HepG2 (cell line): ENCODE measurements around the gene MBD3L3. TPM values are rescaled to one million over a fixed set of nuclear protein-coding genes. Genes with fewer than 3 reads are reported as not detected.

Experiments
- ATAC-seq: fragments of 200-7000 bp; cut with Tn5 transposase; 3 replicates; pipeline ENCODE4 v1.9.1; 2020; ENCODE audit warnings: mild to moderate bottlenecking, moderate library complexity
- BruUV-seq: library from RNA; stranded (reverse); fragments of 400-500 nt; replicated peaks from 2 replicates; lab custom pipeline; 2021; lab: Mats Ljungman, UMichigan
- CTCF ChIA-PET: fragments of 300-600 bp; formaldehyde crosslinking; extraction: SDS; loops from one replicate; lab custom pipeline; 2021; ENCODE audit warnings: low total read pairs, inconsistent platforms, low intra/inter-chr PET ratio; lab: Yijun Ruan, JAX
- POLR2A ChIA-PET: fragments of 350-600 bp; sonication (Branson Sonifier 250); formaldehyde crosslinking; loops from one replicate; lab custom pipeline; 2020; ENCODE audit warnings: antibody characterized with exemption, inconsistent platforms; lab: Yijun Ruan, JAX
- DNase-seq: peaks from one replicate; pipeline ENCODE4 v3.0.0-alpha.2; 2015; ENCODE audit warnings: low spot score
- FAIRE-seq: peaks from 3 replicates; lab custom pipeline; 2011; peaks lifted over from hg19 to GRCh38; lab: Jason Lieb, UNC
- H2AFZ ChIP-seq: one replicate; pipeline ENCODE4 v1.6.1; 2011; ENCODE audit warnings: low read length, inconsistent platforms
- H3K27ac ChIP-seq: fragments of 300-600 bp; 3 replicates; pipeline ENCODE4 v1.8.0; 2011; ENCODE audit warnings: mixed run types, mild to moderate bottlenecking, mixed read lengths, low read length, inconsistent platforms; ENCODE audit not compliant: insufficient read depth; ENCODE audit errors: extremely low read length
- H3K27me3 ChIP-seq, 2 experiments: fragments of 200-600 bp in 1 of 2; 2 replicates in 1 of 2; 3 replicates in 1 of 2; pipeline versions ENCODE4 v1.6.0 to v1.8.0; 2011; ENCODE audit warnings: low read length in 2 of 2, mild to moderate bottlenecking in 2 of 2, moderate library complexity in 2 of 2, inconsistent platforms in 1 of 2; ENCODE audit not compliant: insufficient read depth in 2 of 2, control insufficient read depth in 1 of 2
- H3K36me3 ChIP-seq, 2 experiments: fragments of 200-600 bp in 1 of 2; replicated peaks in 1 of 2; 2 replicates in 1 of 2; 3 replicates in 1 of 2; pipeline versions ENCODE4 v1.5.1 to v1.8.0; 2011; ENCODE audit warnings: low read length in 2 of 2, inconsistent platforms in 1 of 2; ENCODE audit not compliant: insufficient read depth in 2 of 2, control insufficient read depth in 1 of 2
- H3K4me1 ChIP-seq: 2 replicates; pipeline ENCODE4 v1.5.1; 2012; ENCODE audit warnings: low read length, inconsistent platforms; ENCODE audit not compliant: insufficient read depth
- H3K4me2 ChIP-seq: 2 replicates; pipeline ENCODE4 v1.6.0; 2011; ENCODE audit warnings: low read depth, low read length, inconsistent platforms
- H3K4me3 ChIP-seq, 3 experiments: fragments of 200-600 bp in 1 of 3; sonication (generic), shearing (Covaris generic) in 1 of 3; replicated peaks in 1 of 3; 2 replicates each; pipeline ENCODE4 v1.5.1; 2011 to 2016; ENCODE audit warnings: low read length in 3 of 3, inconsistent platforms in 2 of 3, low read depth in 2 of 3, mild to moderate bottlenecking in 2 of 3, control low read depth in 1 of 3, mixed read lengths in 1 of 3; ENCODE audit not compliant: insufficient read depth in 1 of 3
- H3K79me2 ChIP-seq: one replicate; pipeline ENCODE4 v1.6.1; 2011; ENCODE audit warnings: low read length, inconsistent platforms; ENCODE audit not compliant: insufficient read depth
- H3K9ac ChIP-seq: 2 replicates; pipeline ENCODE4 v1.6.0; 2011; ENCODE audit warnings: mild to moderate bottlenecking, low read depth, low read length, inconsistent platforms; ENCODE audit not compliant: insufficient read depth
- H3K9me3 ChIP-seq: 2 replicates; pipeline ENCODE4 v1.5.1; 2012; ENCODE audit warnings: mild to moderate bottlenecking, low read length
- H4K20me1 ChIP-seq: 2 replicates; pipeline ENCODE4 v1.6.0; 2011; ENCODE audit warnings: inconsistent platforms, mild to moderate bottlenecking, low read length, moderate library complexity; ENCODE audit not compliant: insufficient read depth
- AKNA ChIP-seq: sonication (generic); formaldehyde crosslinking; IDR thresholded peaks from 2 replicates; pipeline ENCODE4 v1.4.0; 2020; ENCODE audit warnings: missing genetic modification reagents, borderline replicate concordance
- ARNTL ChIP-seq: sonication (generic); formaldehyde crosslinking; IDR thresholded peaks from 2 replicates; pipeline ENCODE4 v1.4.0; 2020; ENCODE audit warnings: mild to moderate bottlenecking, missing genetic modification reagents
- ETV6 ChIP-seq: sonication (generic); formaldehyde crosslinking; conservative IDR thresholded peaks from 2 replicates; pipeline ENCODE4 v1.4.0; 2020; ENCODE audit warnings: missing genetic modification reagents
- MXI1 ChIP-seq: IDR thresholded peaks from 3 replicates; pipeline ENCODE4 v1.6.1; 2012; ENCODE audit warnings: low read depth, low read length, inconsistent platforms, borderline replicate concordance
- NFYC ChIP-seq: IDR thresholded peaks from 2 replicates; pipeline ENCODE4 v1.6.1; 2016; ENCODE audit warnings: missing genetic modification reagents, missing compliant biosample characterization
- PPARG ChIP-seq: conservative IDR thresholded peaks from 2 replicates; pipeline ENCODE4 v1.6.1; 2016; ENCODE audit warnings: missing biosample characterization, missing genetic modification reagents
- TRIM22 ChIP-seq: fragments of 450-650 bp; IDR thresholded peaks from 2 replicates; pipeline ENCODE4 v1.6.1; 2017
- USF2 ChIP-seq, 2 experiments: sonication (generic) in 1 of 2; formaldehyde crosslinking in 1 of 2; IDR thresholded peaks; 2 replicates each; pipeline versions ENCODE4 v1.5.1 to v1.6.1; 2011 to 2020; ENCODE audit warnings: borderline replicate concordance in 1 of 2, low read depth in 1 of 2, low read length in 1 of 2, mild to moderate bottlenecking in 1 of 2, missing genetic modification reagents in 1 of 2, moderate library complexity in 1 of 2
- XBP1 ChIP-seq: sonication (generic); formaldehyde crosslinking; IDR thresholded peaks from 2 replicates; pipeline ENCODE4 v1.5.0; 2020; ENCODE audit warnings: missing genetic modification reagents
- ZNF33A ChIP-seq: sonication (generic); formaldehyde crosslinking; IDR thresholded peaks from 2 replicates; pipeline ENCODE4 v1.5.1; 2020; ENCODE audit warnings: missing genetic modification reagents, mild to moderate bottlenecking, moderate library complexity, borderline replicate concordance
- WGBS: methylation state at CpG from one replicate; pipeline ENCODE4 v1.1.6; 2017; ENCODE audit warnings: low lambda C conversion rate; 5-methylcytosine and 5-hydroxymethylcytosine counted together
- in situ Hi-C: cut with HindIII; loops from 2 replicates; pipeline ENCODE4 v1.10.0; 2017; ENCODE audit warnings: low pct_unique_long_range_greater_than_20kb; ENCODE audit not compliant: extremely low pct_ligation_motif_present
- intact Hi-C: fragments of 100-400 bp; cut with micrococcal nuclease; formaldehyde crosslinking; loops from one replicate; pipeline ENCODE4 v1.10.0; 2022; ENCODE audit not compliant: unreplicated experiment
- polyA plus RNA-seq, 8 experiments: library from polyadenylated mRNA; depleted of rRNA in 3 of 8; stranded (reverse) in 7 of 8; unstranded in 1 of 8; fragments of >200 nt; fragmentation: Illumina TruSeq in 4 of 8; extraction: Trizol in 4 of 8; gene quantifications; 2 replicates each; pipeline versions ENCODE4 v1.2.1 to v1.2.3, GENCODE V29; 2011 to 2016; ENCODE audit warnings: low read depth in 4 of 8, missing spikeins in 1 of 8, mixed read lengths in 1 of 8; ENCODE audit not compliant: insufficient read depth in 1 of 8
- total RNA-seq, 5 experiments: library from RNA; depleted of rRNA; stranded (reverse); fragments of >200 nt; fragmentation: Illumina TruSeq; extraction: Trizol; gene quantifications; 2 replicates each; pipeline ENCODE4 v1.2.3, GENCODE V29; 2016; ENCODE audit warnings: low read depth in 1 of 5

MBD3L3 gene
- total and polyA plus RNA-seq, 2 of the 13 experiments (the other 11 are each of a cell fraction or from before 2014, with no cell fraction given): not detected

GRCh38 chr19:7010722-7011593, 47.5 kb downstream of the MBD3L3 start:
- no peak overlapping the region for H3K27ac ChIP-seq
- FAIRE-seq (no peak), DNase-seq (no peak), ATAC-seq (no peak)
- no peaks in the 10 kb centered on the region for H3K4me1 ChIP-seq
- no peaks in the 10 kb centered on the region for H3K27me3 ChIP-seq
- no peak for TF ChIP-seq ZNF33A (CRISPR knock-in tag)
- TF ChIP-seq USF2 (IDR thresholded peaks at IDR 0.05; ENCODE audit: low read depth, low read length): 0 out of 2 replicates have a peak, but pooled peaks have one; percentile 44
- TF ChIP-seq USF2 (CRISPR knock-in tag; IDR thresholded peaks at IDR 0.05; ENCODE audit: borderline replicate concordance): peak; percentile 37; the same call in 1 of the 2 replicates
- TF ChIP-seq NFYC (CRISPR knock-in tag): peak; percentile 42; the same call in 1 of the 2 replicates
- no peak for TF ChIP-seq ETV6 (CRISPR knock-in tag)
- no peak for TF ChIP-seq TRIM22
- TF ChIP-seq XBP1: no peak
- TF ChIP-seq AKNA: no peak
- TF ChIP-seq MXI1: no peak
- TF ChIP-seq PPARG (CRISPR knock-in tag): no peak
- no peak for TF ChIP-seq ARNTL (CRISPR knock-in tag)
- H2AFZ ChIP-seq: no peak overlapping the region
- H3K9me3 ChIP-seq: no peaks in the 10 kb centered on the region
- POLR2A ChIA-PET: no interaction called here
- no peaks in the 10 kb centered on the region for H3K79me2 ChIP-seq
- intact Hi-C loops (no loop called here), in situ Hi-C loops (no loop called here)
- H3K4me2 ChIP-seq: no peak overlapping the region
- no TSS peak for BruUV-seq
- CTCF ChIA-PET: no interaction called here
- no peaks in the 10 kb centered on the region for H4K20me1 ChIP-seq
- 26% methylated on average over 12 of the region's 12 CpGs for WGBS
- no peaks in the 10 kb centered on the region for H3K36me3 ChIP-seq
- H3K4me3 ChIP-seq: no peak overlapping the region
- H3K9ac ChIP-seq: no peak overlapping the region
